PFSK-1 (cell line): Measurements from ENCODE around the gene SFTPB.

Experiments used
- FOXP2 ChIP-seq: optimal IDR thresholded peaks from 2 replicates; pipeline ENCODE3; 2011; ENCODE audit warnings: borderline replicate concordance, control low read depth, inconsistent platforms; ENCODE audit not compliant: insufficient read depth; ENCODE audit errors: extremely low read length, extremely low read depth
- POLR2AphosphoS5 ChIP-seq: IDR thresholded peaks from 2 replicates; pipeline ENCODE4 v1.6.1; 2012; ENCODE audit warnings: low read depth, mild to moderate bottlenecking, control low read depth, low read length, moderate library complexity
- SIN3A ChIP-seq: IDR thresholded peaks from 2 replicates; pipeline ENCODE4 v1.6.1; 2012; ENCODE audit warnings: mild to moderate bottlenecking, low read length, moderate library complexity, borderline replicate concordance; ENCODE audit not compliant: insufficient read depth
- TAF1 ChIP-seq: IDR thresholded peaks from 2 replicates; pipeline ENCODE4 v1.6.1; 2012; ENCODE audit warnings: low read length, control low read depth, borderline replicate concordance; ENCODE audit not compliant: insufficient read depth
- TF ChIP-seq, protein P1 (sequence below), 2 experiments: IDR thresholded peaks; 2 replicates each; pipeline versions ENCODE4 v1.6.1 to v1.8.0; 2011 to 2012; ENCODE audit warnings: low read depth in 2 of 2, low read length in 2 of 2, control low read depth in 1 of 2, inconsistent platforms in 1 of 2, mild to moderate bottlenecking in 1 of 2, moderate library complexity in 1 of 2; ENCODE audit not compliant: insufficient read depth in 1 of 2

Gene SFTPB

DNA sequence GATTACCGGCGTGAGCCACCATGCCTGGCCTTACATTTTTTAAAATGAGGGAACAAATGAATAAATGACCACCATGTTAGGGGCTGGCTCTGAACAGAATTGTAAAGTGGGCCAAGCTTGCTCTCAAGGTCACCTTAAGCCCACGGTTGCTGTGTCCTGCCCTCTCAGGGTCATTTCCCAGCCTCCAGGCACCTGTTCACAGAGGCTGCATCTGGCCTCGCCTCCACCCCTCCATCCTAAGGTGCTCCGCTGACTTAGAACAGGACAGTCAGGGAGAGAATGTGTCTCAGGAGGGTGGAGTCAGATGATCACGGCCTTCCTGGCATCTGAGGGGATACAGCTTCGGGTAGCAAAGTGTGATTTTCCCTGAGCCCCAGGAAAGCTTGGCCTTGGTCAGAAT is 7.3 kb downstream of the SFTPB start:
- TF ChIP-seq SIN3A: no peak
- TF ChIP-seq POLR2AphosphoS5: no peak
- no peak for TF ChIP-seq FOXP2
- TF ChIP-seq TAF1: no peak
- TF ChIP-seq, protein P1, sequence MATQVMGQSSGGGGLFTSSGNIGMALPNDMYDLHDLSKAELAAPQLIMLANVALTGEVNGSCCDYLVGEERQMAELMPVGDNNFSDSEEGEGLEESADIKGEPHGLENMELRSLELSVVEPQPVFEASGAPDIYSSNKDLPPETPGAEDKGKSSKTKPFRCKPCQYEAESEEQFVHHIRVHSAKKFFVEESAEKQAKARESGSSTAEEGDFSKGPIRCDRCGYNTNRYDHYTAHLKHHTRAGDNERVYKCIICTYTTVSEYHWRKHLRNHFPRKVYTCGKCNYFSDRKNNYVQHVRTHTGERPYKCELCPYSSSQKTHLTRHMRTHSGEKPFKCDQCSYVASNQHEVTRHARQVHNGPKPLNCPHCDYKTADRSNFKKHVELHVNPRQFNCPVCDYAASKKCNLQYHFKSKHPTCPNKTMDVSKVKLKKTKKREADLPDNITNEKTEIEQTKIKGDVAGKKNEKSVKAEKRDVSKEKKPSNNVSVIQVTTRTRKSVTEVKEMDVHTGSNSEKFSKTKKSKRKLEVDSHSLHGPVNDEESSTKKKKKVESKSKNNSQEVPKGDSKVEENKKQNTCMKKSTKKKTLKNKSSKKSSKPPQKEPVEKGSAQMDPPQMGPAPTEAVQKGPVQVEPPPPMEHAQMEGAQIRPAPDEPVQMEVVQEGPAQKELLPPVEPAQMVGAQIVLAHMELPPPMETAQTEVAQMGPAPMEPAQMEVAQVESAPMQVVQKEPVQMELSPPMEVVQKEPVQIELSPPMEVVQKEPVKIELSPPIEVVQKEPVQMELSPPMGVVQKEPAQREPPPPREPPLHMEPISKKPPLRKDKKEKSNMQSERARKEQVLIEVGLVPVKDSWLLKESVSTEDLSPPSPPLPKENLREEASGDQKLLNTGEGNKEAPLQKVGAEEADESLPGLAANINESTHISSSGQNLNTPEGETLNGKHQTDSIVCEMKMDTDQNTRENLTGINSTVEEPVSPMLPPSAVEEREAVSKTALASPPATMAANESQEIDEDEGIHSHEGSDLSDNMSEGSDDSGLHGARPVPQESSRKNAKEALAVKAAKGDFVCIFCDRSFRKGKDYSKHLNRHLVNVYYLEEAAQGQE (IDR thresholded peaks at IDR 0.05; ENCODE audit: insufficient read depth in 1 of 2, low read depth in 2 of 2, low read length in 2 of 2): no peak

DNA sequence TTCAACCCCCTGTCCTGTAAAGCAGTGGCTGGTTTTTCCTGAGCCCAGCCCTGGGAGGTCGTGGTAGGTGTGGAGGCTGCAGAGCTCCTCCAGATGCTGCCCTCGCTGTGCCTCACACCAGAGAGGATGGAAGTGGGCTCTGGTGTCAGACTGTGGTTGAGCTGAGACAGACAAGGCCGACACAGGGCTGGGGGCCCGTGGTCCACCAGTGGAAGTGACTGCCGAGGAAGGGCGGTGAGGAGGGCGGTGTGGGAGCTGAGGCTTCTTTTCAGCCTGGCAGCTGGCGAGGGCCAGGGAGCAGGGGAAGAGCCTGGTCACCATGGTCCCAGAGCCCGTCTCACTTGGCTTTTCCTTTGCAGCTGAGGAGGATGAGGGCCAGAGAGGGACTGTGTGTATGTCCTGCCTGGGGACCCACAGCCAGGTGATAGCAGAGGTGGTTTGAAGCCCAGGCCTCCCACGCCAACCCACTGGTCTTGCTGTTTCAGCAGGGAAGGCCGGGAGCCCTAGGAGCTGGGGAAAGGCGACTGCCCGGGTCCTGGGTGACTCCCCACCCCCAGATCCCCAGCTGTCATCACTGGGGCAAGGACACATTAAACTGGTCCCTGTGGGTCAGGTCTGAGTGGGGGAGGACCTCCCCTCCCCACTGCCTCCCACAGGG is 8.5 kb downstream of the SFTPB start:
- no peak for TF ChIP-seq FOXP2
- no peak for TF ChIP-seq POLR2AphosphoS5
- TF ChIP-seq, protein P1 (IDR thresholded peaks at IDR 0.05; ENCODE audit: insufficient read depth in 1 of 2, low read depth in 2 of 2, low read length in 2 of 2): no peak
- TF ChIP-seq TAF1: no peak
- TF ChIP-seq SIN3A: no peak

DNA sequence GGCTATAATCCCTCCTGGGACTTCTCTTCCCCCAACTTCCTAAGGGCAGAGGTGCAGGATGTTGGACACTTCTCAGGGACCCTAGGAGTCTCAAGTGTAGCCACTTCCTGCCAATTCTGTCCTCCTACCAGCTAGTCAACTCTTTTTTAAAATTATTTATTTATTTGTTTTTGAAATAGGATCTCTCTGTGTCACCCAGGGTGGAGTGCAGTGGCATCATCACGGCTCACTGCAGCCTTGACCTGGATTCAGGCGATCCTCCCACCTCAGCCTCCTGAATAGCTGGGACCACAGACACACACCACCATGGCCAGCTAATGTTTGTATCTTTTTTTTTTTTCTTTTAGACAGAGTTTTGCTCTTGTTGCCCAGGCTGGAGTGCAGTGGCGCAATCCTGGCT is 11.5 kb downstream of the SFTPB start:
- TF ChIP-seq SIN3A: no peak
- TF ChIP-seq FOXP2: no peak
- no peak for TF ChIP-seq TAF1
- TF ChIP-seq, protein P1 (IDR thresholded peaks at IDR 0.05; ENCODE audit: insufficient read depth in 1 of 2, low read depth in 2 of 2, low read length in 2 of 2): no peak
- TF ChIP-seq POLR2AphosphoS5: no peak

DNA sequence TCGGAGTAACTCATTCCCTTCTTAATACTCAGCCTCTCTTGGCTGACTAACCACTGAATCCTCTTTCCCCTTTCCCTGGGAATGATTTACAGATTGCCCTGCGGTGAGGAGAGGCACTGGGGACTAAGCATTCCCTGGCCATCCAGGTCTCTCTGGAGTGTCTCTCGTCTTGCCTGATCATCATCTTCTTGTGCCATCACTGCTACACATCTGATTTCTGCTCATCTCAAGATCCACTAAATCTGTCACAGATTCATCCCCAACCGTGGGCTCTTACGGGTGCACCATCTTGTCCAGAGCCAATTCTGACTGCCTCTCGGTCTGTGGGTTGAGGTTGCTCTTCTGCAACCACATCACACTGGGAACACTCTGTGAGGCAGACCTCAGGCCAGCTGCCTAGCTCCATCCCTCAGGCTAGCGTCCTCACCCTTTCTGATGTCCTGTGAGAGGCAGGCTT is 12.0 kb downstream of the SFTPB start:
- no peak for TF ChIP-seq FOXP2
- no peak for TF ChIP-seq POLR2AphosphoS5
- TF ChIP-seq SIN3A: no peak
- no peak for TF ChIP-seq TAF1
- TF ChIP-seq, protein P1 (IDR thresholded peaks at IDR 0.05; ENCODE audit: insufficient read depth in 1 of 2, low read depth in 2 of 2, low read length in 2 of 2): no peak

DNA sequence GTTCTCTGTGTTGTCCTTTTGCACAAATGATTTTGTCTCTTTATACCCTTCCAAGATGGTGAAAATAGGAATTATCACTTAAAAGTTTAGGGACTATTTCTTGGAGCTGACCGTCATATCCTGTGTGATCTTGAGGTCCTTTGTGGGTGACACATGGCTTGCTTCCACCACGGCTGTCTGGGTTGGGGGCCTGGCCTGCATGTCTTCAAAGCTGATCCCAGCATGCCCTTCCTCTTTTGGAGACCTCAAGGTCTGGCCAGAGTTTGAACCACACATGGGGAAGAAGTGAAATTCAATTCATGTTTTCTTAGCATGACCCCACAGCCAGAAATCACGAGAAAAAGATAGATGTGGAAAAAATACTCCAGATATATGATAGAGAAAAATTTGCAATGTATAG is 14.0 kb downstream of the SFTPB start:
- no peak for TF ChIP-seq TAF1
- TF ChIP-seq SIN3A: no peak
- no peak for TF ChIP-seq FOXP2
- TF ChIP-seq, protein P1 (IDR thresholded peaks at IDR 0.05; ENCODE audit: insufficient read depth in 1 of 2, low read depth in 2 of 2, low read length in 2 of 2): no peak
- no peak for TF ChIP-seq POLR2AphosphoS5
